ENCODE measurements around the gene ZNF70. TPM values are rescaled to one million over a fixed set of nuclear protein-coding genes. Genes with fewer than 3 reads are reported as not detected.

The ZNF70 gene
- total and polyA plus RNA-seq, 2 experiments from 2014 or later = 2.3 to 5.2 TPM

DNA sequence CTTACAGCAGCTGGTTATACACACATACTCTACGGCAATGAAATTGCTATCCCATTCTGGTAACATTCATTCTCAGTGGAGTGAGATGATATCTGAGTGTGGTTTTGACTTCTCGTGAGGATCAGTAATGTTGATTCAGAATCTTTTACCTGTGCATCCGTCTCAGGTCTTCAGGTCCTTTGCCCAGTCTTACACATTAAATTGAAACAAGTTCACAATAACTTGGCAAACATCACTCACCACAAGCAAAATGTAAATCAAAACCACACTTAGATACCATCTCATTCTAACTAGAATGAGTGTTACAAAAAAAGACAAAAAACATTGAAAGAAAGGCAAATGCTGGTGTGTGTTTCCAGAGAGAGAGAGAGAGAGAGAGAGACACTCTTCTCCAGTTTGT is 46.1 kb downstream of the ZNF70 start:
- no peaks in the 10 kb centered on the region for H3K9me3 ChIP-seq (ENCODE audit: low read depth)
- H2AFZ ChIP-seq = no peak overlapping the region
- no peak overlapping the region for H3K4me3 ChIP-seq
- H3K4me2 ChIP-seq = no peak overlapping the region
- H3K9me2 ChIP-seq (replicated peaks; ENCODE audit: insufficient read depth) = no peaks in the 10 kb centered on the region
- no peaks in the 10 kb centered on the region for H3K27me3 ChIP-seq
- no peak for DNase-seq (ENCODE audit: low spot score)
- H3K27ac ChIP-seq = no peak overlapping the region
- peaks cover 7% of the 10 kb centered on the region for H3K4me1 ChIP-seq (ENCODE audit: insufficient read depth)
- H4K20me1 ChIP-seq (ENCODE audit: insufficient read depth, poor library complexity, severe bottlenecking) = no peaks in the 10 kb centered on the region
- 95% methylated on average over 3 of the region's 3 CpGs for WGBS (ENCODE audit: low lambda C conversion rate, missing lambda C conversion rate)
- TF ChIP-seq EZH2 (IDR thresholded peaks at IDR 0.05; ENCODE audit: borderline replicate concordance) (no peak), EZH2phosphoT487 (IDR thresholded peaks at IDR 0.05; ENCODE audit: low read depth, severe bottlenecking, unreplicated experiment) (no peak)
- TF ChIP-seq, protein P1, sequence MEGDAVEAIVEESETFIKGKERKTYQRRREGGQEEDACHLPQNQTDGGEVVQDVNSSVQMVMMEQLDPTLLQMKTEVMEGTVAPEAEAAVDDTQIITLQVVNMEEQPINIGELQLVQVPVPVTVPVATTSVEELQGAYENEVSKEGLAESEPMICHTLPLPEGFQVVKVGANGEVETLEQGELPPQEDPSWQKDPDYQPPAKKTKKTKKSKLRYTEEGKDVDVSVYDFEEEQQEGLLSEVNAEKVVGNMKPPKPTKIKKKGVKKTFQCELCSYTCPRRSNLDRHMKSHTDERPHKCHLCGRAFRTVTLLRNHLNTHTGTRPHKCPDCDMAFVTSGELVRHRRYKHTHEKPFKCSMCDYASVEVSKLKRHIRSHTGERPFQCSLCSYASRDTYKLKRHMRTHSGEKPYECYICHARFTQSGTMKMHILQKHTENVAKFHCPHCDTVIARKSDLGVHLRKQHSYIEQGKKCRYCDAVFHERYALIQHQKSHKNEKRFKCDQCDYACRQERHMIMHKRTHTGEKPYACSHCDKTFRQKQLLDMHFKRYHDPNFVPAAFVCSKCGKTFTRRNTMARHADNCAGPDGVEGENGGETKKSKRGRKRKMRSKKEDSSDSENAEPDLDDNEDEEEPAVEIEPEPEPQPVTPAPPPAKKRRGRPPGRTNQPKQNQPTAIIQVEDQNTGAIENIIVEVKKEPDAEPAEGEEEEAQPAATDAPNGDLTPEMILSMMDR (IDR thresholded peaks at IDR 0.05; ENCODE audit: poor library complexity) = no peak
- peaks cover 28% of the 10 kb centered on the region for H3K79me2 ChIP-seq
- no peaks in the 10 kb centered on the region for H3K36me3 ChIP-seq (replicated peaks; ENCODE audit: insufficient read depth, low read depth)

DNA sequence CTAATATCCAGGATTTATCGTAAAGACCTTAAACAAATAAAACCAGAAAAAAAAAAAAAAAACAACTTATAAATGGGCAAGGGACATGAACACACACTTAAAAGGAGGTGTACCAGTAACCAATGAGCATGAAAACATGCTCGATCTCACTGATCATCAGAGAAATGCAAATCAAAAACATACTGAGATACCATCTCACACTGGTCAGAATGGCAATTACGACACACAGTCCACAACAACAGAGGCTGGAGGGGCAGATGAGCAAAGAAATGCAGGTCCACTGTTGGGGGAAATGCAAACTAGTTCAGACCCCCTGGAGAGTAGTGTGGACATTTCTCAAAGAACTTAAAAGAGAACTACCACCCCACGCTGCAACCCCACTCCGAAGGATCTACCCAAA is 46.9 kb downstream of the ZNF70 start:
- WGBS (ENCODE audit: low lambda C conversion rate, missing lambda C conversion rate) = 87% methylated on average over 5 of the region's 5 CpGs
- Histone ChIP-seq H2AFZ (no peak overlapping the region), H3K36me3 (replicated peaks; ENCODE audit: insufficient read depth, low read depth) (no peaks in the 10 kb centered on the region), H4K20me1 (ENCODE audit: insufficient read depth, poor library complexity, severe bottlenecking) (no peaks in the 10 kb centered on the region), H3K27me3 (no peaks in the 10 kb centered on the region), H3K4me2 (no peak overlapping the region), H3K9me2 (replicated peaks; ENCODE audit: insufficient read depth) (no peaks in the 10 kb centered on the region), H3K4me3 (no peak overlapping the region), H3K79me2 (peaks cover 28% of the 10 kb centered on the region), H3K27ac (no peak overlapping the region), H3K9me3 (ENCODE audit: low read depth) (no peaks in the 10 kb centered on the region), H3K4me1 (ENCODE audit: insufficient read depth) (peaks cover 7% of the 10 kb centered on the region)
- TF ChIP-seq, protein P1 (IDR thresholded peaks at IDR 0.05; ENCODE audit: poor library complexity) = no peak
- TF ChIP-seq EZH2 (IDR thresholded peaks at IDR 0.05; ENCODE audit: borderline replicate concordance) (no peak), EZH2phosphoT487 (IDR thresholded peaks at IDR 0.05; ENCODE audit: low read depth, severe bottlenecking, unreplicated experiment) (no peak)
- DNase-seq (ENCODE audit: low spot score) = no peak

DNA sequence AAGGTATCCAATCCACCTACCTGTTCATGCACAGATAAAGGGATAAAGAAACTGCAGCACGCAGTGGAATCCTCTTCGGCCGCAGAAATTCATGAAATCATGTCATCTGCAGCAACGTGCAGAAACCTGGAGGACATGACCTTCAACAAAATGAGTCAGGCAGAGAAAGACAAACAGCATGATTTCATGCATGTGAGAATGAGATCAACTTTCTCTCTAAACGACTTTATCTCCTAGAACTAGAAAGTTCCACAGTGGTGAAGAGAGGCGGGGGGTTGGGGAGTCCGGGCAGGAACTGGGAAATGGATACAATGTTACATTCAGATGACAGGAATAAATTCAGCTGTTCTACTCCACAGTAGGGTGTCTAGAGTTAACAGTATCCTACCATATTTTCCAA is 50.2 kb downstream of the ZNF70 start:
- no peaks in the 10 kb centered on the region for H3K9me2 ChIP-seq (replicated peaks; ENCODE audit: insufficient read depth)
- peaks cover 28% of the 10 kb centered on the region for H3K79me2 ChIP-seq
- peak overlapping the region; percentile 87 for H3K27ac ChIP-seq
- TF ChIP-seq, protein P1 (IDR thresholded peaks at IDR 0.05; ENCODE audit: poor library complexity) = no peak
- TF ChIP-seq EZH2phosphoT487 (IDR thresholded peaks at IDR 0.05; ENCODE audit: low read depth, severe bottlenecking, unreplicated experiment) = no peak
- no peak for TF ChIP-seq EZH2 (IDR thresholded peaks at IDR 0.05; ENCODE audit: borderline replicate concordance)
- H3K36me3 ChIP-seq (replicated peaks; ENCODE audit: insufficient read depth, low read depth) = no peaks in the 10 kb centered on the region
- H2AFZ ChIP-seq = no peak overlapping the region
- peak; percentile 45 for DNase-seq (ENCODE audit: low spot score)
- H4K20me1 ChIP-seq (ENCODE audit: insufficient read depth, poor library complexity, severe bottlenecking) = no peaks in the 10 kb centered on the region
- 73% methylated on average over 7 of the region's 7 CpGs for WGBS (ENCODE audit: low lambda C conversion rate, missing lambda C conversion rate)
- H3K9me3 ChIP-seq (ENCODE audit: low read depth) = no peaks in the 10 kb centered on the region
- H3K27me3 ChIP-seq = no peaks in the 10 kb centered on the region
- no peak overlapping the region for H3K4me2 ChIP-seq
- H3K4me1 ChIP-seq (ENCODE audit: insufficient read depth) = peaks cover 7% of the 10 kb centered on the region
- H3K4me3 ChIP-seq = no peak overlapping the region

All from hepatocyte (in vitro differentiated cells).